OCI-LY3 (cell line): ENCODE data around the gene OSBPL2.

Experiments
- H2AFZ ChIP-seq: fragments of 200-600, 300-600 bp; shearing (Covaris generic); 2 replicates; pipeline ENCODE4 v1.6.0; 2014; ENCODE audit warnings: antibody characterized with exemption, low read depth, low read length
- H3K27ac ChIP-seq: fragments of 200-600, 300-600 bp; sonication (generic); 2 replicates; pipeline ENCODE4 v1.5.1; 2014; ENCODE audit warnings: mild to moderate bottlenecking, low read length, moderate library complexity, mixed read lengths
- H3K27me3 ChIP-seq: fragments of 200-600, 300-600 bp; sonication (generic); 2 replicates; pipeline ENCODE4 v1.6.1; 2014; ENCODE audit warnings: low read depth, low read length, mixed read lengths
- H3K36me3 ChIP-seq: fragments of 200-600, 300-600 bp; sonication (generic); replicated peaks from 2 replicates; pipeline ENCODE3; 2014; ENCODE audit warnings: low read depth, low read length, mixed read lengths
- H3K4me1 ChIP-seq: fragments of 300-600, 200-600 bp; sonication (generic); 2 replicates; pipeline ENCODE4 v1.6.1; 2014; ENCODE audit warnings: low read length, mixed read lengths
- H3K4me2 ChIP-seq: fragments of 200-600, 300-600 bp; sonication (generic); 2 replicates; pipeline ENCODE4 v1.6.1; 2014; ENCODE audit warnings: low read length, mixed read lengths
- H3K4me3 ChIP-seq: fragments of 300-600, 200-600 bp; sonication (generic); 2 replicates; pipeline ENCODE4 v1.5.1; 2014; ENCODE audit warnings: antibody characterized with exemption, mild to moderate bottlenecking, low read length, moderate library complexity
- H3K79me2 ChIP-seq: fragments of 300-600, 200-600 bp; shearing (Covaris generic); 2 replicates; pipeline ENCODE4 v1.6.1; 2014; ENCODE audit warnings: mild to moderate bottlenecking, low read length, mixed read lengths
- H3K9ac ChIP-seq: fragments of 300-600, 200-600 bp; shearing (Covaris generic); 2 replicates; pipeline ENCODE4 v1.6.0; 2014; ENCODE audit warnings: mild to moderate bottlenecking, low read length, moderate library complexity
- H3K9me3 ChIP-seq: fragments of 200-600, 300-600 bp; shearing (Covaris generic); 2 replicates; pipeline ENCODE4 v1.6.1; 2014; ENCODE audit warnings: low read length, mixed read lengths; ENCODE audit not compliant: insufficient read depth
- H4K20me1 ChIP-seq: fragments of 200-600, 300-600 bp; sonication (generic); 2 replicates; pipeline ENCODE4 v1.6.1; 2016; ENCODE audit warnings: low read length, mixed read lengths; ENCODE audit not compliant: insufficient read depth
- EZH2phosphoT487 ChIP-seq: fragments of 200-600 bp; shearing (Covaris generic); IDR thresholded peaks from 2 replicates; pipeline ENCODE4 v1.6.1; 2018; ENCODE audit warnings: antibody characterized with exemption, mixed run types, low read depth
- TF ChIP-seq, protein P1 (sequence below): fragments of 200-600, 300-600 bp; sonication (generic); IDR thresholded peaks from 2 replicates; pipeline ENCODE4 v1.5.1; 2014; ENCODE audit warnings: antibody characterized with exemption, low read length, low read depth

The OSBPL2 gene

DNA sequence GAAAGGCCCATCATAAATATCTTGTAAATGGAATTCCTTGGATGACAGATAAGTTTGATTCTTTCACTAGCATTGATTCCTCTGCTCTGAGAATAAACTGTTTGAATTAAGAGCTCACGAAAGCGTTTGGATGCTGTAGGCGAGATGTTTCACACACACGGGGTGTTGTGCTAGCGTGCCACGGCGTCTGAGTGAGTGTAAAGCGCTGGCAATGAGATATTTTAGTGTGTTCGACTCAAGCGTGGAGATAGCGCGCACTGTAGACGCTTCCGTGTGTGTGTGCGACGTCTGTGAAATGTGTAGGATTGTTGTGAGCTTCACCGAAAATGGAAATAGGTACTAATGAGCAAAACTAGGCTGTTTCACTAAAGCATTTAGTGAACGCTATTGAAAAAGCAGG lies 35.1 kb downstream of the OSBPL2 start:
- H3K27ac ChIP-seq: no peak overlapping the region
- no peak overlapping the region for H2AFZ ChIP-seq
- H3K79me2 ChIP-seq: no peaks in the 10 kb centered on the region
- H3K36me3 ChIP-seq: peaks cover 3% of the 10 kb centered on the region
- H3K4me1 ChIP-seq: no peaks in the 10 kb centered on the region
- no peaks in the 10 kb centered on the region for H4K20me1 ChIP-seq
- TF ChIP-seq, protein P1, sequence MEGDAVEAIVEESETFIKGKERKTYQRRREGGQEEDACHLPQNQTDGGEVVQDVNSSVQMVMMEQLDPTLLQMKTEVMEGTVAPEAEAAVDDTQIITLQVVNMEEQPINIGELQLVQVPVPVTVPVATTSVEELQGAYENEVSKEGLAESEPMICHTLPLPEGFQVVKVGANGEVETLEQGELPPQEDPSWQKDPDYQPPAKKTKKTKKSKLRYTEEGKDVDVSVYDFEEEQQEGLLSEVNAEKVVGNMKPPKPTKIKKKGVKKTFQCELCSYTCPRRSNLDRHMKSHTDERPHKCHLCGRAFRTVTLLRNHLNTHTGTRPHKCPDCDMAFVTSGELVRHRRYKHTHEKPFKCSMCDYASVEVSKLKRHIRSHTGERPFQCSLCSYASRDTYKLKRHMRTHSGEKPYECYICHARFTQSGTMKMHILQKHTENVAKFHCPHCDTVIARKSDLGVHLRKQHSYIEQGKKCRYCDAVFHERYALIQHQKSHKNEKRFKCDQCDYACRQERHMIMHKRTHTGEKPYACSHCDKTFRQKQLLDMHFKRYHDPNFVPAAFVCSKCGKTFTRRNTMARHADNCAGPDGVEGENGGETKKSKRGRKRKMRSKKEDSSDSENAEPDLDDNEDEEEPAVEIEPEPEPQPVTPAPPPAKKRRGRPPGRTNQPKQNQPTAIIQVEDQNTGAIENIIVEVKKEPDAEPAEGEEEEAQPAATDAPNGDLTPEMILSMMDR: no peak
- no peak for TF ChIP-seq EZH2phosphoT487
- no peak overlapping the region for H3K4me3 ChIP-seq
- H3K9ac ChIP-seq: no peak overlapping the region
- no peak overlapping the region for H3K4me2 ChIP-seq
- H3K27me3 ChIP-seq: no peaks in the 10 kb centered on the region
- H3K9me3 ChIP-seq: no peaks in the 10 kb centered on the region

DNA sequence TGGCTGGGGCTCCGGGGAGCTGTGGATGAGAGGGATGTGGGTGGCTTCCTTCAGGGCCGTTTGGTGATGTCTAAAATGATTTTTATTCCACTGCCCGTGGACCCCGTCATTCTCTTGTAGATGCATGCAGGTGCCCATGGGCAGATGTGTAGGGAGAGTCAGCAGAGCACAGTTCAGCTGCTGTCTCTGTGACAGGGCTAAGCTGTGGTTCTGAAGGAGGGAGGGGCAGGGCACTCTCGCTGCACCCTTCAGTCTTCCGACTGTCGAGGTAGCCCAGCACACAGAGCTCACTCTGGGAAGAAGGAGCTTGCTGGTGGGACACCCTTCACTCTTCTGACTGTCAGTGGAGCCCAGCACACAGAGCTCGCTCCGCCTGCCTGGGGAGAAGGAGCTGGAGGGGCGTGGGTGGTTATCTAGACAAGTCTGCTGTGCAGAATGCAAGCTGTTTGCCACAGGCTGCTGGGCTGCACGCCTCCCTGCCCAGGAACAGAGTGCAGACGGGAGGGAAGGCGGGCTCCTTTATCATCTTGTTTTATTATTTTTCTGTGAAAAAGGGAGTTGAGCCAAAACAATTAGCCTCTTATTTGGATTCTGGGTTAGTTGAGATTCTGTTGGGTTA lies 36.1 kb downstream of the OSBPL2 start:
- H3K9ac ChIP-seq: no peak overlapping the region

DNA sequence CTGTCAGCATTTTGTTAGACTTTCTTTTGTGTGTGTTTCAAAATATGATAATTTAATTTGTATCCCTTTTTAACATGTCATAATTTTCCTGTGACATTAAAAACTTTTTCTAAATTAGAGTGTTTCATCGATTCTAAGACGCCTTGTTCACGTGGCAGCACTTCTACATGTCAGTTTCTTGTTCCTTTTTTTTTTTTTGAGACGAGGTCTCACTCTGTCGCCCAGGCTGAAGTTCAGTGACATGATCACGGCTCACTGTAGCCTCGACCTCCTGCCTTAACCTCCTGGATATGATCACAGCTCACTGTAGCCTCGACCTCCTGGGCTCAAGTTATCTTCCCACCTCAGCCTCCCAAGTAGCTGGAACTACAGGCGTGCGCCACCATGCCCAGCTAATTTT lies 36.9 kb downstream of the OSBPL2 start:
- TF ChIP-seq, protein P1: no peak
- TF ChIP-seq EZH2phosphoT487: no peak
- Histone ChIP-seq H3K4me3 (no peak overlapping the region), H3K9me3 (no peaks in the 10 kb centered on the region), H3K9ac (no peak overlapping the region), H3K79me2 (no peaks in the 10 kb centered on the region), H3K4me1 (no peaks in the 10 kb centered on the region), H3K36me3 (peaks cover 14% of the 10 kb centered on the region), H3K27me3 (no peaks in the 10 kb centered on the region), H3K27ac (no peak overlapping the region), H4K20me1 (no peaks in the 10 kb centered on the region), H2AFZ (no peak overlapping the region), H3K4me2 (no peak overlapping the region)

More for the DNA sequence above, 36.1 kb downstream of the OSBPL2 start:
- Histone ChIP-seq H2AFZ (no peak overlapping the region), H3K4me3 (no peak overlapping the region), H4K20me1 (no peaks in the 10 kb centered on the region), H3K79me2 (no peaks in the 10 kb centered on the region), H3K4me1 (no peaks in the 10 kb centered on the region), H3K9me3 (no peaks in the 10 kb centered on the region), H3K4me2 (no peak overlapping the region), H3K27ac (no peak overlapping the region), H3K27me3 (no peaks in the 10 kb centered on the region), H3K36me3 (peaks cover 8% of the 10 kb centered on the region)
- TF ChIP-seq, protein P1: no peak
- no peak for TF ChIP-seq EZH2phosphoT487

DNA sequence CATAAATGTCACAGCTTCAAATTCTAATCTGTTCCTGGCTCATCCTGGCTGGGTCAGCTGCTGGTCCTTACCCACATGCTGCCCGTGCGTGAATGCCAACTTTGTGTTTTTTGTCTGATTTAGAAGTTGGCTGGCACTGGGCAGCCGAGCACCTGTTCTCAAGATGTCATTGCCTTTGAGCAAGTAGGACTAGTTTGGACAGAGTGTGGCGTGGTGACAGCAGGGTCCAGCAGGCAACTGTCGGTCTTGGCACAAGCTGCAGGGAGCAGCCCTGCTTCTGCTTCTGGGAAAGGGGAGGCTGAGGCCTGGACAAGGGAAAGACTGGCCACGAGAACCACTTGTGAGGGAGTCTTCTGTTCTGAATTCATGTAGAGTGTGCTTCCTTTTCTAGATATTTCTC lies 38.1 kb downstream of the OSBPL2 start:
- H3K4me3 ChIP-seq: no peak overlapping the region
- H3K27ac ChIP-seq: no peak overlapping the region
- no peak overlapping the region for H3K4me2 ChIP-seq
- no peak for TF ChIP-seq EZH2phosphoT487
- TF ChIP-seq, protein P1: no peak
- H2AFZ ChIP-seq: no peak overlapping the region
- H3K9ac ChIP-seq: no peak overlapping the region
- no peaks in the 10 kb centered on the region for H4K20me1 ChIP-seq
- H3K79me2 ChIP-seq: no peaks in the 10 kb centered on the region
- no peaks in the 10 kb centered on the region for H3K9me3 ChIP-seq
- H3K27me3 ChIP-seq: no peaks in the 10 kb centered on the region
- H3K36me3 ChIP-seq: peaks cover 25% of the 10 kb centered on the region
- no peaks in the 10 kb centered on the region for H3K4me1 ChIP-seq
